ENCODE results near the gene AUTS2. TPM values are rescaled to one million over a fixed set of nuclear protein-coding genes. Genes with fewer than 3 reads are reported as not detected.

The AUTS2 gene
- total RNA-seq, 1 experiment from 2014 or later: not detected

GRCh38 chr7:70790215-70791073 is 1192.2 kb downstream of the AUTS2 start:
- Mint-ChIP-seq H3K27me3 (ENCODE audit: unreplicated experiment) (no peaks in the 10 kb centered on the region), H3K4me3 (ENCODE audit: low read depth, unreplicated experiment) (no peak overlapping the region), H3K27ac (ENCODE audit: unreplicated experiment) (no peak overlapping the region), H3K4me1 (ENCODE audit: low read depth, unreplicated experiment) (no peaks in the 10 kb centered on the region), H3K9me3 (ENCODE audit: low read depth, unreplicated experiment) (peaks cover 12% of the 10 kb centered on the region), H3K36me3 (ENCODE audit: insufficient read depth, unreplicated experiment) (no peaks in the 10 kb centered on the region)
- BruUV-seq (replicated peaks): no TSS peak
- intact Hi-C loops (cut with micrococcal nuclease; ENCODE audit: unreplicated experiment): no loop called here
- TF ChIP-seq CTCF (IDR thresholded peaks at IDR 0.05; ENCODE audit: unreplicated experiment): no peak
- no peak for DNase-seq
- CTCF ChIA-PET: no interaction called here

GRCh38 chr7:70791341-70791740 is 1193.1 kb downstream of the AUTS2 start:
- intact Hi-C loops (cut with micrococcal nuclease; ENCODE audit: unreplicated experiment): no loop called here
- TF ChIP-seq CTCF (IDR thresholded peaks at IDR 0.05; ENCODE audit: unreplicated experiment): no peak
- no peaks in the 10 kb centered on the region for H3K36me3 Mint-ChIP-seq (ENCODE audit: insufficient read depth, unreplicated experiment)

GRCh38 chr7:70793060-70793459 is 1194.8 kb downstream of the AUTS2 start:
- CTCF ChIA-PET: no interaction called here
- Mint-ChIP-seq H3K27me3 (ENCODE audit: unreplicated experiment) (no peaks in the 10 kb centered on the region), H3K36me3 (ENCODE audit: insufficient read depth, unreplicated experiment) (no peaks in the 10 kb centered on the region), H3K27ac (ENCODE audit: unreplicated experiment) (no peak overlapping the region), H3K4me1 (ENCODE audit: low read depth, unreplicated experiment) (no peaks in the 10 kb centered on the region), H3K9me3 (ENCODE audit: low read depth, unreplicated experiment) (peaks cover 13% of the 10 kb centered on the region), H3K4me3 (ENCODE audit: low read depth, unreplicated experiment) (no peak overlapping the region)
- no TSS peak for BruUV-seq (replicated peaks)
- DNase-seq: no peak
- TF ChIP-seq CTCF (IDR thresholded peaks at IDR 0.05; ENCODE audit: unreplicated experiment): no peak
- intact Hi-C loops (cut with micrococcal nuclease; ENCODE audit: unreplicated experiment): no loop called here

More at GRCh38 chr7:70791341-70791740, 1193.1 kb downstream of the AUTS2 start:
- Mint-ChIP-seq H3K9me3 (ENCODE audit: low read depth, unreplicated experiment) (peaks cover 12% of the 10 kb centered on the region), H3K27me3 (ENCODE audit: unreplicated experiment) (no peaks in the 10 kb centered on the region), H3K27ac (ENCODE audit: unreplicated experiment) (no peak overlapping the region), H3K4me1 (ENCODE audit: low read depth, unreplicated experiment) (no peaks in the 10 kb centered on the region), H3K4me3 (ENCODE audit: low read depth, unreplicated experiment) (no peak overlapping the region)
- BruUV-seq (replicated peaks): no TSS peak
- CTCF ChIA-PET: no interaction called here
- DNase-seq: no peak

GRCh38 chr7:70793821-70794220 is 1195.5 kb downstream of the AUTS2 start:
- Mint-ChIP-seq H3K27me3 (ENCODE audit: unreplicated experiment) (no peaks in the 10 kb centered on the region), H3K9me3 (ENCODE audit: low read depth, unreplicated experiment) (peaks cover 12% of the 10 kb centered on the region), H3K27ac (ENCODE audit: unreplicated experiment) (no peak overlapping the region), H3K4me3 (ENCODE audit: low read depth, unreplicated experiment) (no peak overlapping the region), H3K36me3 (ENCODE audit: insufficient read depth, unreplicated experiment) (no peaks in the 10 kb centered on the region), H3K4me1 (ENCODE audit: low read depth, unreplicated experiment) (no peaks in the 10 kb centered on the region)
- DNase-seq: no peak
- intact Hi-C loops (cut with micrococcal nuclease; ENCODE audit: unreplicated experiment): no loop called here
- TF ChIP-seq CTCF (IDR thresholded peaks at IDR 0.05; ENCODE audit: unreplicated experiment): no peak
- no TSS peak for BruUV-seq (replicated peaks)
- CTCF ChIA-PET: no interaction called here
